HG03457 (cell line): ENCODE data around the gene SLC39A8.
"Not testable (repeated sequence)": the region's sequence is repeated elsewhere in the genome, so short reads cannot be mapped to it uniquely, and the experiment has no call there.

Experiments
- ATAC-seq: cut with Tn5 transposase; IDR thresholded peaks from one replicate; pipeline ENCODE4 v1.9.1; 2021; ENCODE audit warnings: moderate number of reproducible peaks; ENCODE audit not compliant: unreplicated experiment

Gene SLC39A8

GRCh38 chr4:102344954-102345794 is at the start of gene SLC39A8:
Gene SLC39A8 (minus strand): TSS chr4:102345482. CDS start chr4:102344662, 820 bp downstream.
- peak; percentile 77 for ATAC-seq

- ATAC-seq = no peak
These were observed 46.9 kb upstream of the SLC39A8 start for GRCh38 chr4:102392033-102392744.

DNA sequence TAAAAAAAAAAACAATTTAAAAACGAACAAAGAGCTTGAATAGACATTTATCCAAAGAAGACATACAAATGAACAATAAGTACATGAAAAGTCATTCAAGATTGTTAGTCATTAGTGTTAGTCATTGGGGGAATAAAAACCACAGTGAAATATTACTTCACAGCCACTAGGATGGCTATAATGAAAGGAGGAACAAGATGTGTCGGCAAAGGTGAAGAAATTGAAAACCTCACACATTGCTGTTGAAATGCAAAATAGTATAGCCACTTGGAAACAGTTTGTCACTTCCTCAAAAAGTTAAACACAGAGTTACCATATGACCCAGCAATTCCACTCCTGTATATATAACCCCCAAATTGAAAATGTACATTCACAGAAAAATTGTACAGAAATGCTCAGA is 45.2 kb upstream of the SLC39A8 start:
- ATAC-seq = peak; percentile 91

DNA sequence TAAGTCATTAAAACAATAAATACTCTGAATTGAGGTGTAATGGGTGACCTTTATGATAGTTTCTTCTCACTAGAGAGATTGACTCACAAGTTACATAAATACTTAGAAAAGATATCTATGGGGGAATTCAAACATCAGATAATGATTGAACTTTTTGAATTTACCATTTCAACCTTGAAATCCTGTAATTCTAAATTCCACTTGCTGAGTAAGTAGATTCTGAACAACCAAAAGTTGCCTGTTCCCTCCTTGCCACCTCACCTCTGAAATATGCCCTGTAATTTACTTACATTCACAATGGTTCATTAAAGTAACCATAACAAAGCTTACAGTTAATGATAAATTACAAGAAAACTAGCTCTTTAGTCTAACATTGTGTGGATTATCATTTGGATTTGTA is 43.3 kb upstream of the SLC39A8 start:
- ATAC-seq = no peak

- no peak for ATAC-seq
These were observed 42.4 kb upstream of the SLC39A8 start for GRCh38 chr4:102387552-102388150.

- no peak for ATAC-seq
These were observed 41.7 kb upstream of the SLC39A8 start for GRCh38 chr4:102386966-102387365.

GRCh38 chr4:102380253-102380652 is 35.0 kb upstream of the SLC39A8 start:
- not testable (repeated sequence) for ATAC-seq

- no peak for ATAC-seq
These were observed 17.7 kb upstream of the SLC39A8 start for GRCh38 chr4:102362922-102363432.

GRCh38 chr4:102358128-102358527 is 12.8 kb upstream of the SLC39A8 start:
- ATAC-seq = no peak

DNA sequence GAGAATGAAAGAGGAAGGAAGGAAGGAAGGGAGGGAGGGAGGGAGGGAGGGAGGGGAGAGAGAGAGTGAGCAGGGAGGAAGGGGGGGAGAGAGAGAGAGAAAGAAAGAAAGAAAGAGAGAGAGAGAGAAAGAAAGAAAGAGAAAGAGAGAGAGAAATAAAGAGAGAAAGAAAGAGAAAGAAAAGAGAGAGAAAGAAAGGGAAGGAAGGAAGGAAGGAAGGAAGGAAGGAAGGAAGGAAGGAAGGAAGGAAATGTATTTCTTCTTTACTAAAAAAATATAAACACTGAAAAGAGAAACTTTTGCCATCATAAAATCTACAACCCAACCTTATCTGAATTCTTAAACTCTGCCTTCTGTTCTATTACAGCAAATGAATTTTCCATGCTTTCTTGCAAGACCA is 12.4 kb upstream of the SLC39A8 start:
- ATAC-seq = not testable (repeated sequence)

GRCh38 chr4:102356562-102357202 is 11.4 kb upstream of the SLC39A8 start:
- ATAC-seq = no peak

DNA sequence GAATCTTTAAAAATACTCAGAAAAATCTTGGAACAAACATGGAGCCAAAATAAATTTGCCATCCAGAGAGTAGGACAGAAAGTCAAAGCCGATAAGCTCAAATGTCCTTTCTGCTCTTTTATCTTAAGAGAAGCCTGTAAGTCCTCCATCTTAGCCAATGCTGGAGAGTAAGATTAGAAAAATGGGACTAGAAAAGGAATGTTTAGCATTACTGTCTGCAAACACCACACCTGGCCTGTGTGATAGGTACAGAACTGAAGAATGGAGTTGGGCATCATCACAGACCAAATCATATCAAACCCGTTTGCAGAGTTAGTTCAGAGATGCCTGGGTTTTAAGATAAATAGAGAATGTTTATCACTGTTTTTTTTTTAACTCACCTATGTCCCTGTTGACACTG is 10.5 kb upstream of the SLC39A8 start:
- ATAC-seq = no peak

DNA sequence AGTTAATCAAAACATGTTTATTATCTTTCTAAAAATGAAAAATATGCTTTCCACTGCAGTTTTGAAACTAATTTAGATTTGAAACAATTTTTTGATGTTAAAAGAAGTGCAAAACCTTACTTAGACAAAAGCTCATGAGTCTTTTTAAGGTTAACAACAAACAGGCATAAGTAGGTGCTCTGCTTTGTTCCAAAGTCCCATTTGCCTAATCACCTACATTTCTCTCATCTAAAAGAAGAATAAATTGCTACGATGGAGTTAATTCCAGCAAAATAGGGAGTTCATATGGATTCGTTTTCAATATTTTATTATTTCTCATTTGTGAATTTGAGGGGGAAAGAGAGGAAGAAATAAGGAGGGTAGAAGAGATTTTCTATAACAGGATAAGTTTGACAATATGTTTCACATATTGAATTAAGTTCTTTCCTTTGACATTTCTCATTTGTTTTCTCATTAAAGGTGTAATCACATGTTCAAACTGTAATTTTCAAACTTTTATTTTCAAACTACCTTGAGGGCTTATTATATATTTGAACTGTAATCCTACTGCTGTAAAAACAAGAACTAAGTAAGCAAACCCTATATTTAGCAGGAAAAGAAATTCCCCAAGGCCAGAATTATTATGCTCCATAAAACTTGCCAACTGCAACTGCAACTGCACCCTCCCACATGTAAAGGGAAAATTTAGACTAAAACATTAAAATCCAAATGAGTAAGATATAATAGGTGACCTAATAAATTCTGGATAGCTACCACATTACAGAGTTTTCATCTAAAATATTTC is 9.6 kb upstream of the SLC39A8 start:
- ATAC-seq = no peak

DNA sequence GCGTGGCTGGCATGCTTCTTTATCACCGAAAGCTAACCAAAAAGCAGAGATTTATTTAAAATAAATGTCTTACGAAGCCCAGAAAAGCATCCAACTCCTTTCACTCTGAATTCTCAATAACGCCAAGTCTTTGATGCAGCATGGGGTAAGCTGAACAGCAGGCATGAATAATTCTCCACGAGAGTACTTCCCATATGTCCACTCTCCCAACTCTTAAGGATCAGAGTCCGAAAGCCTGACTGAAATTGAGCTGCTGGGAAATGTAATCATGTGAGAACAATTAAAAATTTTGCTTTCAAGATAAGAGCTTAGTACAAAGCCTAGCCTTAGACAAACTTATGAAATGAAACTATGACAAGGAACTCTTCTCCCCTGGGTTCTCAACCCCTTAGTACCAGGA is 7.5 kb upstream of the SLC39A8 start:
- ATAC-seq = no peak

DNA sequence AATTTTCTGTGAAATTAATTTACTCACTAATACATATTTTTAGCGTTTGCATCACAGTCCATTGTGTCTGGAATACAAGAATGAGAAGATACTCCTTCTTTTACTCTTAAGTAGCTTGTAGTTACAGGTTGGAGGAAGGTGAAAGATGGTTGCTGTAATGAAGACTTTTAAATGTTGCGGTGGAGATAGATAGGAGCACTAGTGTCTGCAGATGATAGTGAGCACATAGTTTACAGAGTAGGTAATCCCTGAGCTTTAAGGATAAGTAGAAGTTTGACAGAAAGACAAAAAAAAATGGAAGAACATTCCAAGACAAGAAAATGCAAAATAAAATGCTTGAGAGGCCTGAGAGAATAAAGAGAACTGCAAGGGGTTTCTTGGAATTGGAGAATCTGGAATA is 5.4 kb upstream of the SLC39A8 start:
- no peak for ATAC-seq

GRCh38 chr4:102348701-102349100 is 3.4 kb upstream of the SLC39A8 start:
- ATAC-seq = no peak

DNA sequence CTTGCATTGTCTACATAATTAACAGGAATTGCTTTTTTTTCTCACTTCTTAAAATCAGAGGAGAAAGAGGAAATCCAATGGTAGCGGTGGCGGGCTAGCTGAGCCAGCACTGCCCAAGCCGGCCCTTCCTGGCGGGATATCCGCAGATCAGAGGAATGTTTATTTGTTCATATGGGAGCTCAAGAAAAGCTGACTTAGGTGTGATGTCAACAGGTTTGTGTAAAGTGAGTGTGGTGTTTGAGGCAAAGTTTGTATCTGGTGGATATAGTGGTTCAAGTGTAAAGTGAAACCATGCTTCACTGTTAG is 466 bp upstream of the SLC39A8 start:
- no peak for ATAC-seq

DNA sequence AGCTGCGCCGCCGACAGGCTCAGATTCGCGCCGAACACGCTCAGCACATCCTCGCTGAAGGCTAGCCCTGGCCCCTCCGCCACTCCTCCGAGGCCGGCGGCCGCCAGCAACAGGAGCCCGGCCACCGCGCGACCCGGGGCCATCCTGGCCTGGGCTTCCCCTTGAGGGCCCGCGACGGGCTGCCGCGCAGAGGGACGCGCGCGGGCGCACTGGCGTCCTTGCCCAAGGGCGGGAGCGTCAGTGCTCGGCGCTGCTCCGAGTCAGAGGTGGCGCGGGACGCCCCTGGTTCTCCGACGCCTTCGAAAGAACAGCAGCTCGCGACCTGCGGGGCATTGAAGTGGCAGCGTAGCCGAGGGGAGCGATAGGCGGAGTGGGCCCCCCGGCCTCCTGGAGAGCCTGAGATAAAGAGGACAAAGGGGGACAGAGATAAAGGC is 745 bp downstream of the SLC39A8 start:
- ATAC-seq = peak; percentile 42

GRCh38 chr4:102343964-102344519 is 1.2 kb downstream of the SLC39A8 start:
- ATAC-seq = peak; percentile 32

DNA sequence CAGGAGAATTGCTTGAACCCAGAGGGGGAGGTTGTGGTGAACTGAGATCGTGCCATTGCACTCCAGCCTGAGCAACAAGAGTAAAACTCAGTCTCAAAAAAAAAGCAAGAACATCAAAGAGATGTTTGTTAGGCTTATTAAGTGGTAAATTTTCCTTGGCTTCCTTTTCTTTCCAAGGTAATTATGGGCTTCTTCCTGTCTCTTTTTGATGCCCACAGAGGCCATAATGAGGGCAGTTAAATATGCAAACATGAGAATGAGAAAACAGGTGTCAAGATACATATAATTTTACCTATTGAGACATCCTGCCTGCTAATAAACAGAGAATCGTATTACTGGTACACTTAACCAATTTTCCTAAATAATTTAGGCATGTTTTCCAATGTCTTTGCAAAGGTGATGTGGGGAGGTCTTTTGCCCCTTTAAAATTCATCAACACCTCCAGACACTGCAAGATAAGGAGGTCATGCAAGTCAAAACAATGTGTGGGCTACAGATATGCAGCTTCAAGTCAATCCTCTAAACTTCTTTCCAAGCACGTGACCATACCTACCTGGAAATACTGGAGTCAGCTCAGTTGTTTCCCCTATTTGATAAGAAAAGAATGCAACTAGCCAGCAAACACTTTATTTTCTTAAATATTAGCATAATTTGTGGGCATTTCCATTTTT is 2.7 kb downstream of the SLC39A8 start:
- ATAC-seq = no peak
